A549 treated with AZD9567 at 1 μM for 4 hours (cell line): ENCODE data around the gene EN2. TPM values are rescaled to one million over a fixed set of nuclear protein-coding genes. Genes with fewer than 3 reads are reported as not detected.

Source experiments
- total RNA-seq: library from RNA; stranded (reverse); fragments of 200-300 nt; extraction: Qiagen RNA extraction; gene quantifications from 5 replicates; pipeline ENCODE4 v1.2.3, GENCODE V29; 2022; ENCODE audit not compliant: insufficient read depth

The EN2 gene
- 0.67 to 0.77 TPM (median 0.73 TPM) in 5 replicates for total RNA-seq

GRCh38 chr7:155458111-155458877 lies at the start of gene EN2:
EN2 (plus strand) TSS chr7:155458129; CDS start chr7:155458378, 249 bp downstream.

Other genes with a start within 250 kb of the EN2 start
- gene INSIG1, start 160.3 kb upstream of the EN2 start, total RNA-seq: 8.4 to 18.1 TPM (median 15.3 TPM) in 5 replicates
- gene CNPY1, start 88.4 kb downstream of the EN2 start, total RNA-seq: not detected in 5 replicates
- gene RBM33, start 186.5 kb downstream of the EN2 start, total RNA-seq: 23.4 to 27.9 TPM (median 24.9 TPM) in 5 replicates